H54 (cell line): ENCODE measurements around the gene ARAP1.

Source experiments
- DNase-seq: peaks from one replicate; pipeline ENCODE4 v3.0.0; 2011; ENCODE audit warnings: low spot score, mixed read lengths; ENCODE audit not compliant: insufficient read length
- FAIRE-seq: peaks from 3 replicates; lab custom pipeline; 2011; peaks lifted over from hg19 to GRCh38; lab: Jason Lieb, UNC
- POLR2A ChIP-seq: IDR thresholded peaks from 2 replicates; pipeline ENCODE4 v1.6.1; 2011; ENCODE audit warnings: low read depth, mild to moderate bottlenecking, low read length

ARAP1 gene

DNA sequence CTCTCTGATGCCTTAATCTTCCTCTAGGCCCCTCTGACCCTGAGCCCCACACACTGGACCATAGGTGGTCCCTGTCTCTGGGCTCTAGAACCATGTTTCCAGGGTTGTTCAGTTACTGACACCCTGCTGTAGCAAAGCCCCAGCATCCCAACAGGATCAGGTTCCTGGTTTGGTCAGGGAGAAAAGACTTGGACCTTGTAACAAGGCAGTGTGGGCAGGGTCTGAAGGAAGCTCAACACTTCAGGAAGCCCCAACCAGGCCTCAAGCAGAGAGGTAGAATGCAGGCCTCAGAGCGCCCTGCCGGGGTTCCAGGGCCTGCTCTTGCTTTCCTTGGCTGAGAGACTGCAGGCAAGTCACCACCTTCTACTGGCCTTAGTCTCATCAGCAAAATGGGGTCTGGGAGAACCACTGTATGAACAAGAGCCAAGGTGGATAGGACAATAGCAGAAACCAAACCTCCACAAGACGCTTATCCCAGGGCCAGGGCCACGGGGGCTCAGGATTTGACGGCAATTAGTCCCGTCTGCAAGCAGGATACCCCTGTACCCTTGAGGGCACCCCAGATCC lies 4.8 kb downstream of the ARAP1 start:
- no peak for TF ChIP-seq POLR2A
- FAIRE-seq (no peak), DNase-seq (no peak)

DNA sequence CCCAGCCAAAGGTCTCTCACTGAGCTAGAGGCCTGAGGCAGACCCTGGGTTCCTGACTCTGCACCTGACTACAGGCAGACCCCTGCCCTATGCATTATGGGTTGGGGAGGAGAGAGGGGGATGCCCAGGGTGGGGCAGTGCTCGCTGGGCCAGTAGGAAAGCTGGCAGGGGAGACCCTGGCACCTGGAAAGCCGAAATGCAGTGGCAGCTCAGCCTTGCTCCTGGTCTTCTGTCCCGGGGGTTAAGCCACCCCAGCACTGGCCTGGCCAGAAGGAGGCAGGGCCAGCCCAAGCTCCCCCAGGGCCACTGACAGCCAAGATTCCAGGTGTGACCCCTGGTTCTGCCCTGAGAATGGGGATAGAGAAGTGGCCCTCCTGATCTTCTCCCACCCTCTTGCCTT lies 5.4 kb downstream of the ARAP1 start:
- no peak for TF ChIP-seq POLR2A
- FAIRE-seq = no peak
- no peak for DNase-seq

DNA sequence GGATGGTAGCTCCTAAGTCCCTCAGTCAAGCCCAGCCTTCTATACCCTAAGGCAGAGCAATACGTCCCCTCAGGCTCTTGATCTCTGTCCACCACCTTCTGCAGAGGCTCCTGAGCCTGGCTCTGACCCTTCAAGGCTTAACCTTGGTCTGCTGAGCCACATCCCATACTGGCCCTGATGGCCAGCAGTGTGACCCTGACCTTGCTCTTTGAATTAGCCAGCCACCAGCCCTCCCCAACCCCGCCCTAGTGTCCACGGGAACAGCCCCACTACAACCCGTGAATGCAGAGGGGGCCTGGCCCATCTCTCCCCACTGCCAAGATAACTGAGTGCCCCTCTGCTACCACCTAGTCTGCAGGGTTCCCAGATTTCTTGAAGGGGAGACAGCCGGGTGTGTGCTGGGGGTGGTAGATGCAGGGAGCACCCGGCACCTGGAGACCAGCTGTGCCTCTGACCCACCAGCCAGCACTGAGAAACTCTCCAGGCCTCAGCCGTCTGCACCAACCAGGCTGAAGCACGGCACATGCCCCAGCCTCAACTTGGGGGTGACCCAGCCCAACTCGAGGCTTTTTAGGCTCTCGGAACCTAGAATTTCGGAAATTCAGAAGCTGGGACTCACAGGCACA lies 6.2 kb downstream of the ARAP1 start:
- no peak for DNase-seq
- no peak for FAIRE-seq
- no peak for TF ChIP-seq POLR2A

DNA sequence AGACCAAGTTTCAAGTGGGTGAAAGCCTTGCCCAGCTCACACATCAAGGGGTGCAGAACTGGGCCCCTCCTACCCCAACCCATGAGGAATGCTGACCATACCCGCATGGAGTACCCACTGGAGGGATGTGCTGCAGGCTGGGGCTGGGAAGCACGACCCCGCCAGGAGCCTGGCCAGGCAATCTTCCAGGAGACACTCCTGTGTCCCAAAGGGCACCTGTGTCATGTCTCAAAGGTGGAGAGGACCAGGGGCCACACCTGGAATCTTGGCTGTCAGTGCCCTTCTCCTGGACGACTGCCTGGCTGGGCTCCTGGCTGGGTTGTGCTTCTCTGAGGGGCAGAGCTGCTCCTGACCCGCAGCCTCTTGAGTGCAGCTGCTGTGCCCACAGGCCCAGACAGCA lies 6.7 kb downstream of the ARAP1 start:
- DNase-seq (no peak), FAIRE-seq (no peak)
- no peak for TF ChIP-seq POLR2A

DNA sequence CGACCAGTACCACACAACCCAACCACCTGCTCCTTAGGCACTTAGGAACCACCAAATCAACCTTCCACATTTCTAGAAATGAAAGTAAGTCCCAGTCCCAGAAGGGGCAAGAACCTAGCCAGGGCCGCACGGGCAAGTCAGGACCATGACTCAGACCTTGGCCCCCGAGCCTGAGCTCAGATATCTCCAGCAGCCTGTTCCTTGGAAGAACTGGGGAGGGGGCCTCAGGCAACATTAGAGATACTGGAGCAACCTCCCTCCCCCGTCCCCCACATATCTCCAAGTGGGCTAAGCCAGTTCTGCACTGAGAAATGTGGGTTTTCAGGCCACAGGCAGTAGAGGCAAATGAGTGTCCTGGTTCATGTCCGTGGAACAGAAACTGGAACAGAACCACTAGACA lies 7.7 kb downstream of the ARAP1 start:
- TF ChIP-seq POLR2A = no peak
- no peak for FAIRE-seq
- DNase-seq = no peak

DNA sequence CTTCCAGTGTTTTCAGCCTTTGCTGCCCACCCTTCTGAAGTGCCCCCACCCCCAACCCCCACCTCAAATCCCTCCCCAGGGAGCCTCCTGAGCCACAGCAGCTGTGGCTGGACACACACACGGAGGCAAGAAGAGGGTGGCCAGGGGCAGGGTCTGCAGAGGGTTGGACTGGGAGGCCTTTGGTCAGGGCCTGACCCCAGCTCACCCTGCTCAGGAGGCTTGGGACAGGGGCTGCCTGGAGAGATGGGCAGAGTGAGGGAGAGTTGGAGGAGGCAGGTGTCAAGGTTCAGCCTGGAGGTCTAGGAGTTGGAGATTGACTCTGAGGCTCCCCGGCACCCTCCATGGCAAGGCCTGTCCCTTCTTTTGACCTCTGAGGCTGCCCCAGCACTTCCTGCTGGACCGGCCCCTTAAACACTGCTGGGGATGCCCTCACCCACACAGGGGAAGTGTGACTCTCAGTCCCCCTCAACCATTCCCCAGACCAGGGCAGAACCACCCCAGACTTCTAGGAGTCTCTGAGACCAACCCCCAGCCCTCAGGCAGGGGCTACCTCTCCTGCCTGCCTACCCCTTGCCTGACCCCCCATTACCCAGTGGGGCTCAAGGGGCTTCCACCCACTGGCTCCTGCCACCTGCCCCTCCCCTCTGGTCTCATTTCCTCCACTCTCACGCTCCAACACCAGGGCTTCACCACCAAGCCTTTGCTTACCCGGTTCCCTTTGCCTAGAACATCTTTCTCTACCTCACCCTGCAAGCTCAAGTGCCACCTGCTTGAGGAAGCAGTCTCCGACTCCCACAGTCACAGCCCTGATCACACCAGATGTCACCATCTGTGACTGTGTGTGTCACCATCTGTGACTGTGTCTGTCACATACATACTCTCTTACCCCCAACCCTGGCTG lies 8.6 kb downstream of the ARAP1 start:
- FAIRE-seq = no peak
- DNase-seq = no peak
- no peak for TF ChIP-seq POLR2A

DNA sequence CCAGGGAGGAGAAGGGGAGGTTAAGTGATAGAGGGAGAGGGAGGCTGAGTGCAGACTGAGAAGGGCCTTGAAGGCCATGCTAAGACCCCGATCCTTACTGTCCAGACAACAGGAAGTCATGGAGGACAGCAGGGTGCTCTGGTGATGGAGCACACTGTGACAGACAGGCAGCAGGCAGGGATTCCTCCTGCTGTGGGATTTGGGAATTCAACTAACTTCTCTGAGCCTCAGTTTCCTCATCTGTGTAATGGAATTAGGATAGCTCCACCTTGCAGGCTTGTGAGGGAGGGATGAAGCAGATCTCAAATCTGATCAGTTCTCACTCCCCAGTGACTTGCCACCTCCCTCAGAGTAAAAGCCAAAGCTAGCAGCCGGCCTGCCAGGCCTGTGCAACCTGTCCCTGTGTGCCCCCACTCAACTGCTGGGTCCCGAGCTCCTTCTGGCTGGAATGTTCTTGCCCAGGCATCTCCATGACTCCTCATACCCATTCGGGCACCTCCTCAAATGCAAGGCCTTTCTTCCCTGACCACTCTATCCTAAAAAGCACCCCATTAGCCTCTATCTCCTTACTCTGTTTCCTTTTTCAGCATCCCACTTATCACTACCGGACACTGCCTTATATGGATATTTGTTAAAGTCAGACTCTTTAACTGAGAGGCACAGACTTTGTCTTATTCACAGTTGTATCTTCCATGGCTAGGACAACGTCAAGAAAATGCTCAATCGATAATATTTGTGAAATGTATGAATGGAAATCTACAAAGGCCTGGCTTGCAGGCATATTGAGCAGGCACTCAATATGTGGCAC lies 9.5 kb downstream of the ARAP1 start:
- FAIRE-seq (no peak), DNase-seq (no peak)
- TF ChIP-seq POLR2A = no peak

DNA sequence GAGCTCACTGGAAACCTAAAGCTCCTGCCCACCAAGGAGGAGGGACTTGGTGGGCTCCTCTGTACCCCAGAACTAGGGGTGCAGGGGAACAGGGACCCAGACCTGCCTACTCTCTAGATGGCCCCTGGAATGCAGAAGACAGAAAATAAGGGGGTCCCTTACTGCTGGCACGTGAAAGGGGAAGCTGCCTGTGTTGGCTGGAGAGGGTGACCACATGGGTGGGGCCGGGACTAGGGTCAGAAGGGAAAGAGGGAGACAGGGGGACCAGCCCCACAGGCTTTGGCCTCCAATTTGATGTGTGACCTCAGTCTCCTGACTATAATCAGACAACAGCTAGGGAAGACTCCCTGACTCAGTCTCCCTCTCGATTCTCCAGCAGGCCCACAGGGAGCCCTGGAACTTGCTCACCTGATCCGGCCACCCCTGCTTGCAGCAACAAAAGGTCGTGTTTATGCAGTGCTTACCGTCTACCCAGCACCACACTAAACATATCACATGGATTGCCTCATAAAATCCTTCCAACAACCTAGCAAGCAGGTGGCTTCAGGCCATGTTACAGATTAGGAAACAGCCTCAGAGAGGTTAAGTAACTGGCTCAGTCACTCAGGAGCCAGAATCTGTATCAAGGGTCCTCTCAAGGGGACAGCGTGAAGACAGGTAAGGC lies 10.2 kb downstream of the ARAP1 start:
- no peak for DNase-seq
- no peak for FAIRE-seq
- TF ChIP-seq POLR2A = no peak

DNA sequence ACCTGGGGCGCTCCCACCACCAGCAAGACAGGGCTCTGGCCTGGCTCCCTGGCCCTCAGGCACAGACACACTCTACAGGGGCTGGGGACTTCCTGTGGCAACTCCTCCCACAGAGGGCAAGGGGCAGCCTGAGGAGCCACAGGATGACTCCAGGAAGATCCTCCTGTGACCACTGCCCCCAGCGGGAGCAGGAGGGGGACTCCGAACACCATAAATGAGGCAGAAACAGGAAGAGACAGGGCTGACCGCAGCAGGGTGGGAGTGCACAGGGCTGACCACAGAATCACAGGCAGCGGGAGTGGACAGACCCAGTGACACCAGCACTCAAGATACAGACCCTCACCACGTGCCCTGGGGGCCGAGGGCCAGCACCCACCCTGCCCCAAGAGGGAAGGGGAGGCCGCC lies 10.8 kb downstream of the ARAP1 start:
- no peak for TF ChIP-seq POLR2A
- no peak for DNase-seq
- no peak for FAIRE-seq

DNA sequence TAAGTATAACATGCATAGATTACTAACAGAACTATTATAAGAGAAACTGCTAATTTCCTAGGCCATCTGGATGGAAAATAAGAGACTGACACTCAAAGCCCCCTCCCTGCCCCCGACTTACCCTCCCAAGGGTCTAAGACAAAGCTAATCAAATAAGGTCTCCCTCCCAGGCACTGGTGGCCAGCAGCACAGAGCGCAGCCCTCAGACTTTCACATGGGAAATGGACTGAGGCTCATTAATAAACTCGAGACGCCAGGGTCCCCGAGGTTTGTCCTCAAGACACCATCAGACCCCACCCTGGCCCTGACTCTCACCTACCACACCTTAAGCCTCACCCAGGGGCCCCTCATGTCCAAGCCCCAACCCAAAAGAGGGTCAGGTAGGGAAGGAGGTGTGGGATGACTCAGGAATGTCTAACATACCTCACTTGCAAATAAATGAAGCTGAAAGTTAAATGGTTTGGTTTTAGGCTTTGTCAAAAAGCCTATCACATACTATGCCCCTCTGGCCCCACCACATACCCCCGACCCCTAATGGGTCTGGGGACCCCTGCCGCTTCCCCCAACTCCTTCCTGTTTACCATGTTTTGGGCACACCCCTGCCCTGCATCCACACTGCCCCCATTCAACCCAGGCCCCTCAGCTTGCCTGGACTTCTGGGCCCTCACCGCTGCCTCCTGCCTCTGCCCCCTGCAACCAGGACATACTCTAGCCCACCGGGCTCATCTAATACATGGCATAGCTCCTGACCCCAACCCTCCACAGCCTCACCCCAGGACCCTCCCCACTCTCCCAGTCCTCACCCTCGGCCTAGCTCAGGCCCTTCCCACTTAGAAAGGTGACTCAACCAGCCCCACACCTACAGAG lies 11.4 kb downstream of the ARAP1 start:
- no peak for DNase-seq
- no peak for TF ChIP-seq POLR2A
- no peak for FAIRE-seq

DNA sequence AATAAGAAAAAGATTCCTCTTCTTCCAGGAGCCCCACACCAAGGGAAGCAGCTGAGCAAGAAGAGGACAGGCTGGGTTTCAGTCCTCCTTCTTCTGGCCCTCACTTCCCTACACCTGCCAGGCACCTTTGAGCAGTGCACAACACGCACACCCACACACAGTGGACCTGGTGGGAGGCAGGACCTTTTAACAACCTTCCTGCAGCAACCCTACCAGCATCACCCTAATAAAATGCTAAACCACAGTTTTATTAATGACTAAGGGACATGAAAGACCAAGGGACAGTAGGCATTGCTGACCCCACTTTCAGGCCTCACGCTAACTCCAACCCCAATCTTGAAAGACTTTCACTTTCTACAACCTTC lies 12.2 kb downstream of the ARAP1 start:
- no peak for TF ChIP-seq POLR2A
- FAIRE-seq = no peak
- no peak for DNase-seq

DNA sequence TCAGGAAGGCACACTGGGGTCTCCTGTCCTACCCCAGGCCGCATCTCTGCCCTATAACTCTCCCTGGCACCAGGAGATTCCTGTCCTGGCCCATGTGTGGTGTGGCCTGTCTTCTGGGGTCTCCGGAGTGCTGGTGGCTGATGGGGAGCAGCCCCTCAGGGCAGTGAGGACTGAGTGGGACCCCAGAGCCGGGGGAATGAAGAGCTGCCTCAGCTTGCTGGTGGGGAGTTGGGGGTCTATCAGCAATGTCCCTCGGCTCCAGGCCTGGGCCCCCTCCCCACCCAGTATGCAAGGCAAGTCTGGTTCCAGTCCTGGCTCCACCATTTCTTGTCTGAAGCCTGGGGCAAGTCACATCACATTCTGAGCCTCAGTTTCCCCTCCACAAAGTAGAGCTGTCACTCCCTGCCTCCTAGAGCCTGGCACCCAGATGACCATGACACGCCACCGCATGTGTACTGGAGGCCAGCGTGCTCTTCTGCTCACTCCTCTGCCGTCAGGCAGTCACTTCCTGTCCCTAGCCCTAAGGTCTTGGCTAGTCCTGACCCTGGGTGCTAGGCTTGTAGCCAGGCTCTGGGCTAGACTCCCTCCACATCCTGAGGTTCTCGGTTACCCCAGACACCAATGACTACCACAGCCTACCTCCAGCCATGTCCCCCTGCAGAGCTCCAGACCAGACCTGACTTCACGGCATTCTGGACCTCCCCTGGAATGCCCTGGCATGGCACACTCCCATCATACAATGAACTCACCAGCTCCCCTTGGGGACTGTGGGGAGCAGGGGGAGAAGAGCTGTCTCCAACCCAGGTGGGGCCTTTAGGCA lies 12.8 kb downstream of the ARAP1 start:
- TF ChIP-seq POLR2A = no peak
- no peak for FAIRE-seq

More for the DNA sequence above, 12.8 kb downstream of the ARAP1 start:
- no peak for DNase-seq
